C1 segment of cervical spinal cord (tissue), 14 donors: ENCODE results near the gene SFR1.
"Not testable (repeated sequence)": the region's sequence is repeated elsewhere in the genome, so short reads cannot be mapped to it uniquely, and the experiment has no call there.

Experiments used
- DNase-seq, 14 donors: peaks; one replicate each; lab custom pipeline; 2025; lab: John Stamatoyannopoulos, UW

SFR1 gene

DNA sequence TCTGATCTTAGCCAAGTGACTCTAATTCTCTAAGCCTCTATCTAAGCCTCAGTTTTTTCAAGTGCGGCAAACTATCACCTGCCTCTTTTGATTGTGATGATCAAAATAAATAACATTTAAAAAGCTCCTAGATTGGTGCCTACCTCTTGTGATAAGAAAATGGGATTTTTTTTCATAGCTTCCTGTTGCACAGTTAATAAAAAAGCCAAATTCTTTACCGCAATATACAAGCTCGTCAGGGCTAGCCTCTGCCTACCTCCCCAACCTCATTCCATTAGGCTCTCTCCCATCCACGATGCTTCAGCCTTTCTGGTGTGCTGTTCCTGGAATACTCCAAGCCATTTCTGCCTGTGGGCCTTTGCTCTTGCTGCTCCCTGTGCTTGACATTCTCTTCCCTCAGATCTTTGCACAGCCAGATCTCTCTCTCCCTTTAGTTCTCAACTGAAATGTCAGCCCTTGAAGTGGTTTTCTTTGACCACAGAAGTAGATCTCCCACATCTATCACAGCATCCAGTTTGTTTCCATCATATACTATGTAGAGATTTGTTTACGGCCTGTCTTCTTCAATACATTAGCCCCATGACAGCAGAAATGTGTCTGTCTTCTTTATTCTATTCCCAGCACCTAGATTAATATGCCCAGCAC is 48.8 kb downstream of the SFR1 start:
- no peak for DNase-seq

DNA sequence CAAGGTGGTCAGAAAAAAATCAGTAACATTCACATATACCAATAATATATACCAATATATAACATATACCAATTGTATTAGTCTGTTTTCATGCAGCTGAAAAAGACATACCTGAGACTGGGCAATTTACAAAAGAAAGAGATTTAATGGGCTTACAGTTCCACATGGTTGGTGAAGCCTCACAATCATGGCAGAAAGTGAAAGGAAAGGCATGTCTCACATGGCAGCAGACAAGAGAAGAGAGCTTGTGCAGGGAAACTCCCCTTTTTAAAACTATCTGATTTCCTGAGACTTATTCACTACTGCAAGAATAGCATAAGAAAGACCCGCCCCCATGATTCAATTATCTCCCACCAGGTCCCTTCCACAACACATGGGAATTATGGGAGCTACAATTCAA is 52.2 kb downstream of the SFR1 start:
- not testable (repeated sequence) for DNase-seq
